GM12892 (cell line): ENCODE data around the gene FAM168B.

Experiments used
- POLR2A ChIP-seq: IDR thresholded peaks from 2 replicates; pipeline ENCODE4 v1.6.1; 2011; ENCODE audit warnings: low read depth, low read length, control low read depth
- POLR2AphosphoS5 ChIP-seq: IDR thresholded peaks from 2 replicates; pipeline ENCODE4 v1.6.1; 2011; ENCODE audit warnings: low read depth, low read length, control low read depth
- TAF1 ChIP-seq: IDR thresholded peaks from 2 replicates; pipeline ENCODE4 v1.6.1; 2011; ENCODE audit warnings: low read depth, mild to moderate bottlenecking, control low read depth, low read length, borderline replicate concordance

- no peak for TF ChIP-seq POLR2A
- no peak for TF ChIP-seq TAF1
- TF ChIP-seq POLR2AphosphoS5 = no peak
These were observed 54.2 kb downstream of the FAM168B start for GRCh38 chr2:131039101-131039440.
